Suprapubic skin (tissue), 4 donors: ENCODE measurements around the gene RNF40. TPM values are rescaled to one million over a fixed set of nuclear protein-coding genes. Genes with fewer than 3 reads are reported as not detected.

ENCODE experiments used
- DNase-seq, 2 donors: peaks; one replicate each; pipeline ENCODE4 v3.0.0-alpha.2; 2019; ENCODE audit warnings: low spot score in 2 of 2
- H3K27ac ChIP-seq: fragments of 200-600 bp; sonication (generic); one replicate; pipeline ENCODE4 v1.5.1; 2019
- H3K27me3 ChIP-seq: fragments of 200-600 bp; sonication (generic); one replicate; pipeline ENCODE4 v1.5.1; 2019
- H3K36me3 ChIP-seq: fragments of 200-600 bp; sonication (generic); one replicate; pipeline ENCODE4 v1.5.1; 2019
- H3K4me1 ChIP-seq: fragments of 200-600 bp; sonication (generic); one replicate; pipeline ENCODE4 v1.5.1; 2019
- H3K4me3 ChIP-seq: fragments of 200-600 bp; sonication (generic); one replicate; pipeline ENCODE4 v1.5.1; 2019; ENCODE audit warnings: mild to moderate bottlenecking
- H3K9me3 ChIP-seq: fragments of 200-600 bp; sonication (generic); one replicate; pipeline ENCODE4 v1.5.1; 2019
- EP300 ChIP-seq: sonication (generic); formaldehyde crosslinking; IDR thresholded peaks from one replicate; pipeline ENCODE4 v1.6.1; 2017; ENCODE audit warnings: antibody characterized with exemption
- POLR2A ChIP-seq, 2 donors: fragments of 450-650 bp; IDR thresholded peaks; one replicate each; pipeline ENCODE4 v1.6.1; 2017; ENCODE audit warnings: antibody characterized with exemption in 2 of 2, mild to moderate bottlenecking in 2 of 2, moderate library complexity in 2 of 2
- POLR2AphosphoS5 ChIP-seq, 3 donors: sonication (generic); formaldehyde crosslinking; IDR thresholded peaks; one replicate each; pipeline ENCODE4 v1.6.1; 2017; ENCODE audit warnings: antibody characterized with exemption in 3 of 3
- WGBS: methylation state at CpG from one replicate; pipeline ENCODE4 v1.1.5; 2018; 5-methylcytosine and 5-hydroxymethylcytosine counted together
- total RNA-seq, 4 donors: library from RNA; depleted of rRNA; stranded (reverse); fragments of >200 nt; gene quantifications; one replicate each; pipeline ENCODE4 v1.1.0, GENCODE V29; 2016
- TF ChIP-seq, protein P1 (sequence below), 2 donors: fragments of 200-600 bp in 1 of 2; fragments of 450-650 bp in 1 of 2; sonication (generic) in 1 of 2; IDR thresholded peaks; one replicate each; pipeline ENCODE4 v1.5.1; 2016 to 2019; ENCODE audit warnings: antibody characterized with exemption in 2 of 2, mild to moderate bottlenecking in 1 of 2, moderate library complexity in 1 of 2

RNF40 gene
- total RNA-seq, 4 donors from 2014 or later = 65.6 to 89.7 (median 76.5) TPM

DNA sequence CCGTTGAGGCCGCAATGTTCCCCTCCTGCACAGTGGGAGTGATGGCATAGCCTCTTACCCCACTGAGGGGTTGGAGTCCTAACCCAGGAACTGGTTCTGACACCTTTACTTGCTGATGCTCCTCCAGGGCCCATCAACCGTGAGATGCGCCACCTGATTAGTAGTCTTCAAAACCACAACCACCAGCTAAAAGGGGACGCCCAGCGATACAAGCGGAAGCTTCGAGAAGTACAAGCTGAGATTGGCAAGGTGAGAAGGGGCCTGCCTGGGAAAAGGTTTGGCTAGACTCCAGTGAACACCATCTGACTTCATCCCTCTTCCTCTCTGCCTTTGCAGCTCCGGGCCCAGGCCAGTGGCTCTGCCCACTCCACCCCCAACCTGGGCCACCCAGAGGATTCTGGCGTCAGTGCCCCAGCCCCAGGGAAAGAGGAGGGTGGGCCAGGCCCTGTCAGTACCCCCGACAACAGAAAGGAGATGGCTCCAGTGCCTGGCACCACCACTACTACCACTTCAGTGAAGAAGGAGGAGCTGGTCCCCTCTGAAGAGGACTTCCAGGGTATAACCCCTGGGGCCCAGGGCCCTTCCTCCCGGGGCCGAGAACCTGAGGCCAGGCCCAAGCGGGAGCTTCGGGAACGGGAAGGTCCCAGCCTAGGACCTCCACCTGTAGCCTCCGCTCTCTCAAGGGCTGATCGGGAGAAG lies 5.8 kb downstream of the RNF40 start:
- DNase-seq = no peak
- TF ChIP-seq POLR2AphosphoS5 (IDR thresholded peaks at IDR 0.05) (no peak), EP300 (no peak), POLR2A (IDR thresholded peaks at IDR 0.05) (no peak)
- TF ChIP-seq, protein P1, sequence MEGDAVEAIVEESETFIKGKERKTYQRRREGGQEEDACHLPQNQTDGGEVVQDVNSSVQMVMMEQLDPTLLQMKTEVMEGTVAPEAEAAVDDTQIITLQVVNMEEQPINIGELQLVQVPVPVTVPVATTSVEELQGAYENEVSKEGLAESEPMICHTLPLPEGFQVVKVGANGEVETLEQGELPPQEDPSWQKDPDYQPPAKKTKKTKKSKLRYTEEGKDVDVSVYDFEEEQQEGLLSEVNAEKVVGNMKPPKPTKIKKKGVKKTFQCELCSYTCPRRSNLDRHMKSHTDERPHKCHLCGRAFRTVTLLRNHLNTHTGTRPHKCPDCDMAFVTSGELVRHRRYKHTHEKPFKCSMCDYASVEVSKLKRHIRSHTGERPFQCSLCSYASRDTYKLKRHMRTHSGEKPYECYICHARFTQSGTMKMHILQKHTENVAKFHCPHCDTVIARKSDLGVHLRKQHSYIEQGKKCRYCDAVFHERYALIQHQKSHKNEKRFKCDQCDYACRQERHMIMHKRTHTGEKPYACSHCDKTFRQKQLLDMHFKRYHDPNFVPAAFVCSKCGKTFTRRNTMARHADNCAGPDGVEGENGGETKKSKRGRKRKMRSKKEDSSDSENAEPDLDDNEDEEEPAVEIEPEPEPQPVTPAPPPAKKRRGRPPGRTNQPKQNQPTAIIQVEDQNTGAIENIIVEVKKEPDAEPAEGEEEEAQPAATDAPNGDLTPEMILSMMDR (IDR thresholded peaks at IDR 0.05) = no peak
- Histone ChIP-seq H3K9me3 (no peaks in the 10 kb centered on the region), H3K4me1 (peaks cover 12% of the 10 kb centered on the region), H3K4me3 (no peak overlapping the region), H3K27me3 (no peaks in the 10 kb centered on the region), H3K36me3 (peaks cover 95% of the 10 kb centered on the region), H3K27ac (no peak overlapping the region)
- WGBS = 90% methylated on average over 18 of the region's 18 CpGs

DNA sequence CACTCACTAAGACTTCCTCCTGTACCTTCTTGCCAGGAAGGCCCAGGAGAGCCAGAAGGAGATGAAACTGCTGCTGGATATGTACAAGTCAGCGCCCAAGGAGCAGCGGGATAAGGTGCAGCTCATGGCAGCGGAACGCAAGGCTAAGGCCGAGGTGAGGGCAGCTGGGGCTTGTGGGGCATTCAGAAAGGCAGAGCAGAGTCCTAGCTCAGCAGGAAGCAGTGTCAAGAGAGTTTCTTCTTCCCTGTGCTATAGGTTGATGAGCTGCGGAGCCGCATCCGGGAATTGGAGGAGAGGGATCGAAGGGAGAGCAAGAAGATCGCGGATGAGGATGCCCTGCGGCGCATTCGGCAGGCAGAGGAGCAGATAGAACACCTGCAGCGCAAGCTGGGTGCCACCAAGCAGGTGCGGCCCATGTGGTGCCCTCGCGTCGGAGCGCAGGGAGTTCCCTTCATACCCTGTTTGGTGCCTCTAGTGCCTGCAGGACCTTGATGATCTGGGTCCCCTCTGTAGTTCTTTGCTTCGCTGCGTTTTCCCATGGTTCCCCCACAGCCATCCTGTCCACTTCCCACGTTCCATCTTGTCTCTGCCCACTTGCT lies 6.6 kb downstream of the RNF40 start:
- Histone ChIP-seq H3K9me3 (no peaks in the 10 kb centered on the region), H3K27me3 (no peaks in the 10 kb centered on the region), H3K36me3 (peaks cover 99% of the 10 kb centered on the region), H3K4me3 (no peak overlapping the region), H3K4me1 (peaks cover 4% of the 10 kb centered on the region), H3K27ac (no peak overlapping the region)
- no peak for TF ChIP-seq POLR2AphosphoS5 (IDR thresholded peaks at IDR 0.05)
- no peak for TF ChIP-seq POLR2A (IDR thresholded peaks at IDR 0.05)
- TF ChIP-seq, protein P1 (IDR thresholded peaks at IDR 0.05) = no peak
- no peak for TF ChIP-seq EP300
- DNase-seq = no peak
- WGBS = 90% methylated on average over 23 of the region's 23 CpGs

DNA sequence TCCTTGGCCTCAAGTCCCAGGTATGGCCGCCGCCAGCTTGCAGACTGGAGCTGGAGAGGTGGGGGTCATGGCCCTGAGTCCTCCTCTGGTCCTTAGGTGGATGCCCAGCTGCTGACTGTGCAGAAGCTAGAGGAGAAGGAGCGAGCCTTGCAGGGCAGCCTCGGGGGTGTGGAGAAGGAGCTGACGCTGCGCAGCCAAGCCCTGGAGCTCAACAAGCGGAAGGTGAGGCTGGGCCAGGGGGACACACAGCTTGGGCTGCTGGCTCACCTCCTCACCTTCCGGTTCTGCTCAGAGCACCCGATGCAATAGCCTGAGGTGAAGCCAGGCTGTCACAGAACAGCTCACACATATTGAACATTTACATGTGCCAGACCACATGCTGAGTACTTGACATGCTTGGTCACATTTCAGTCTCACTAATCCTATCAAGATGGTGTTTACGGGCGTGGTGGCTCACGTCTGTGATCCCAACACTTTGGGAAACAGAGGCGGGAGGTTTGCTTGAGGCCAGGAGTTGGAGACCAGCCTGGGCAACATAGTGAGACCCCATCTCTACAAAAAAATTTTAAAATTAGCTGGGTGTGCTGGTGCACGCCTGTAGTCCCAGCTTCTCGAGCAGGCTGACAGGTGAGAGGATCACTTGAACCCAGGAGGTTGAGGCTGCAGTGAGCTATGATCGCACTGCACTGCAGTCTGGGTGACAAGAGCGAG lies 7.4 kb downstream of the RNF40 start:
- Histone ChIP-seq H3K27me3 (no peaks in the 10 kb centered on the region), H3K27ac (no peak overlapping the region), H3K36me3 (peaks cover 99% of the 10 kb centered on the region), H3K4me1 (peaks cover 1% of the 10 kb centered on the region), H3K9me3 (no peaks in the 10 kb centered on the region), H3K4me3 (no peak overlapping the region)
- DNase-seq = no peak
- 84% methylated on average over 17 of the region's 17 CpGs for WGBS
- TF ChIP-seq POLR2A (IDR thresholded peaks at IDR 0.05) (no peak), EP300 (no peak), POLR2AphosphoS5 (IDR thresholded peaks at IDR 0.05) (no peak)
- TF ChIP-seq, protein P1 (IDR thresholded peaks at IDR 0.05) = no peak

DNA sequence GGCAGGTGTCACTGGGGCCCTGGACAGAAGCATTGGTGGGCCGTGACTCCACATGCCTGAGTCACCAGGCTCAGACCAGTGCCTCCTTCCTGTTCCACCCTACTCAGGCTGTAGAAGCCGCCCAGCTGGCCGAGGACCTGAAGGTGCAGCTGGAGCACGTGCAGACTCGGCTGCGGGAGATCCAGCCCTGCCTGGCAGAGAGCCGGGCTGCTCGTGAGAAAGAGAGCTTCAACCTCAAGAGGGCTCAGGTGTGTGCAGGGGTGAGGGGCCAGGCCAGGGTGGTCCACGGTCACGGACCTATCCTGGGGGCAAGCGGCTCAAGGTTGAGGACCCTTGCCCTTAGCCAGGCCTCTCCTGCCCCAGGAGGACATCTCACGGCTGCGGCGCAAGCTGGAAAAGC lies 9.6 kb downstream of the RNF40 start:
- Histone ChIP-seq H3K27ac (no peak overlapping the region), H3K4me1 (peaks cover 22% of the 10 kb centered on the region), H3K4me3 (no peak overlapping the region), H3K27me3 (no peaks in the 10 kb centered on the region), H3K9me3 (no peaks in the 10 kb centered on the region), H3K36me3 (peaks cover 77% of the 10 kb centered on the region)
- WGBS = 82% methylated on average over 14 of the region's 14 CpGs
- TF ChIP-seq POLR2AphosphoS5 (IDR thresholded peaks at IDR 0.05) (no peak), POLR2A (IDR thresholded peaks at IDR 0.05) (no peak), EP300 (no peak)
- TF ChIP-seq, protein P1 (IDR thresholded peaks at IDR 0.05) = no peak
- no peak for DNase-seq

DNA sequence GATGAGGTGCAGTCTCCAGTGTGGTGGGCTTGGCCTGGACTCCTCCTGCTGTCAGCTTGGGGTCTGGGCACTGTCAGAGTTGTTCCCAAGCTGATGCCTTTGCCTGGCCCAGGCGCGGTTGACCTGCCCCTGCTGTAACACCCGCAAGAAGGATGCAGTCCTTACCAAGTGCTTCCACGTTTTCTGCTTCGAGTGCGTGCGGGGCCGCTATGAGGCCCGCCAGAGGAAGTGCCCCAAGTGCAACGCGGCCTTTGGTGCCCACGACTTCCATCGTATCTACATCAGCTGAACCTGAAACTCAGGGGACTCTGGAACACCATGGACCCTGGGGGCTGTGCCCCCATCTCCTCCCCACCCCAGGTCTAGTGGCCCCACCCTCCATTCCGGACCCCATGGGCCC lies 11.7 kb downstream of the RNF40 start:
- no peak for DNase-seq
- Histone ChIP-seq H3K4me1 (peaks cover 30% of the 10 kb centered on the region), H3K27me3 (no peaks in the 10 kb centered on the region), H3K36me3 (peaks cover 57% of the 10 kb centered on the region), H3K9me3 (no peaks in the 10 kb centered on the region), H3K27ac (no peak overlapping the region), H3K4me3 (no peak overlapping the region)
- TF ChIP-seq POLR2A (IDR thresholded peaks at IDR 0.05) = no peak
- no peak for TF ChIP-seq POLR2AphosphoS5 (IDR thresholded peaks at IDR 0.05)
- TF ChIP-seq EP300 = no peak
- TF ChIP-seq, protein P1 (IDR thresholded peaks at IDR 0.05) = no peak
- 90% methylated on average over 4 of the region's 14 CpGs for WGBS
